ENCODE results near the gene TMEM164.

DNA sequence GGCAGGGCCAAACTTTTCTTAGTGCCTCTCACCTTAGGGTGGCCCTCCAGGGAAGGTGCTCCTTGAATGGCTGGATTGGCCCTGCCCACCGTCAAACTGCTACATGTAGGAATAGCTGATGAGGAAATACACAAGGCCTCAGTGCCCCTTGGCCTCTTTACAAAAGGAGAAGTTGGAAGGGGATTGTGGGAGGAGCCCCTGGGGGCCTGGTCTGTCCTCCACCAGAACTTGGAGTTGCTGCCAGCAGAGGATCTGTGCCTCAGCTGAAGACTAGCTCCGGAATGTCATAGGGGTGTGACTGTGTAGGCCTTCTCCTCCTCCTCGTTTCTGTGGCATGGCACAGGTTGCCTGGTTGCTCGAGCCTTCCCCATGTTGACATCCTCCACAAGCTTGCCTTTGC, 172.2 kb downstream of the TMEM164 start:
- no peak for TF ChIP-seq POLR2A (IDR thresholded peaks at IDR 0.05)
- TF ChIP-seq, protein P1, sequence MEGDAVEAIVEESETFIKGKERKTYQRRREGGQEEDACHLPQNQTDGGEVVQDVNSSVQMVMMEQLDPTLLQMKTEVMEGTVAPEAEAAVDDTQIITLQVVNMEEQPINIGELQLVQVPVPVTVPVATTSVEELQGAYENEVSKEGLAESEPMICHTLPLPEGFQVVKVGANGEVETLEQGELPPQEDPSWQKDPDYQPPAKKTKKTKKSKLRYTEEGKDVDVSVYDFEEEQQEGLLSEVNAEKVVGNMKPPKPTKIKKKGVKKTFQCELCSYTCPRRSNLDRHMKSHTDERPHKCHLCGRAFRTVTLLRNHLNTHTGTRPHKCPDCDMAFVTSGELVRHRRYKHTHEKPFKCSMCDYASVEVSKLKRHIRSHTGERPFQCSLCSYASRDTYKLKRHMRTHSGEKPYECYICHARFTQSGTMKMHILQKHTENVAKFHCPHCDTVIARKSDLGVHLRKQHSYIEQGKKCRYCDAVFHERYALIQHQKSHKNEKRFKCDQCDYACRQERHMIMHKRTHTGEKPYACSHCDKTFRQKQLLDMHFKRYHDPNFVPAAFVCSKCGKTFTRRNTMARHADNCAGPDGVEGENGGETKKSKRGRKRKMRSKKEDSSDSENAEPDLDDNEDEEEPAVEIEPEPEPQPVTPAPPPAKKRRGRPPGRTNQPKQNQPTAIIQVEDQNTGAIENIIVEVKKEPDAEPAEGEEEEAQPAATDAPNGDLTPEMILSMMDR (IDR thresholded peaks at IDR 0.05), result no peak
